OCI-LY1 (cell line): Measurements from ENCODE around the gene BPIFB6.

Experiments used
- H2AFZ ChIP-seq: fragments of 200-600 bp; sonication (generic), shearing (Covaris generic); 2 replicates; pipeline ENCODE4 v1.6.0; 2014; ENCODE audit warnings: antibody characterized with exemption, mild to moderate bottlenecking, low read length
- H3F3A ChIP-seq: fragments of 200-600 bp; sonication (generic), shearing (Covaris generic); 2 replicates; pipeline ENCODE4 v1.6.0; 2014; ENCODE audit warnings: mild to moderate bottlenecking, antibody characterized with exemption, low read length, moderate library complexity; ENCODE audit not compliant: insufficient read depth
- H3K27ac ChIP-seq: fragments of 200-600 bp; sonication (generic); 2 replicates; pipeline ENCODE4 v1.5.1; 2014; ENCODE audit warnings: low read length, mixed run types, mild to moderate bottlenecking, low read depth; ENCODE audit not compliant: poor library complexity, severe bottlenecking
- H3K27me3 ChIP-seq: fragments of 200-600 bp; sonication (generic); 2 replicates; pipeline ENCODE4 v1.6.0; 2014; ENCODE audit warnings: antibody characterized with exemption, mild to moderate bottlenecking, low read length, moderate library complexity; ENCODE audit not compliant: insufficient read depth
- H3K36me3 ChIP-seq: fragments of 200-600 bp; sonication (generic); 2 replicates; pipeline ENCODE4 v1.6.1; 2014; ENCODE audit warnings: mild to moderate bottlenecking, antibody characterized with exemption, low read length, moderate library complexity, mixed read lengths; ENCODE audit not compliant: insufficient read depth
- H3K4me1 ChIP-seq: fragments of 200-600 bp; sonication (generic); 2 replicates; pipeline ENCODE4 v1.5.1; 2014; ENCODE audit warnings: mild to moderate bottlenecking, low read length, moderate library complexity; ENCODE audit not compliant: insufficient read depth, severe bottlenecking
- H3K4me2 ChIP-seq: fragments of 200-600 bp; sonication (generic), shearing (Covaris generic); 2 replicates; pipeline ENCODE4 v1.6.1; 2014; ENCODE audit warnings: low read length
- H3K4me3 ChIP-seq: fragments of 200-600 bp; sonication (generic); 2 replicates; pipeline ENCODE4 v1.5.1; 2014; ENCODE audit warnings: low read length, low read depth, mild to moderate bottlenecking, mixed read lengths; ENCODE audit not compliant: poor library complexity, severe bottlenecking
- H3K79me2 ChIP-seq: fragments of 200-600 bp; shearing (Covaris generic); 2 replicates; pipeline ENCODE4 v1.6.1; 2016; ENCODE audit warnings: mixed run types, low read length, mixed read lengths; ENCODE audit not compliant: insufficient read depth
- H3K9ac ChIP-seq: fragments of 200-600 bp; sonication (generic), shearing (Covaris generic); 2 replicates; pipeline ENCODE4 v1.6.1; 2014; ENCODE audit warnings: mild to moderate bottlenecking, low read length, mixed read lengths
- H3K9me2 ChIP-seq: fragments of 200-600 bp; sonication (generic), shearing (Covaris generic); 2 replicates; pipeline ENCODE4 v1.6.1; 2014; ENCODE audit warnings: low read depth, mild to moderate bottlenecking, low read length, mixed read lengths
- H3K9me3 ChIP-seq: fragments of 200-600 bp; shearing (Covaris generic); 2 replicates; pipeline ENCODE4 v1.6.1; 2014; ENCODE audit warnings: low read length, mixed read lengths
- H4K20me1 ChIP-seq: fragments of 200-600 bp; sonication (generic), shearing (Covaris generic); 2 replicates; pipeline ENCODE4 v1.6.0; 2016; ENCODE audit warnings: mild to moderate bottlenecking, low read length; ENCODE audit not compliant: insufficient read depth
- EZH2 ChIP-seq: fragments of 200-600 bp; sonication (generic), shearing (Covaris generic); IDR thresholded peaks from 2 replicates; pipeline ENCODE4 v1.8.0; 2017; ENCODE audit warnings: borderline replicate concordance, mixed run types, mild to moderate bottlenecking, antibody characterized with exemption, low read length, moderate library complexity, mixed read lengths
- TF ChIP-seq, protein P1 (sequence below): fragments of 200-600 bp; sonication (generic), shearing (Covaris generic); IDR thresholded peaks from 2 replicates; pipeline ENCODE4 v1.5.1; 2017; ENCODE audit warnings: mild to moderate bottlenecking, antibody characterized with exemption, low read length, moderate library complexity, mixed read lengths

Gene BPIFB6

GRCh38 chr20:33062825-33063149 is 31.3 kb downstream of the BPIFB6 start:
- no peak overlapping the region for H2AFZ ChIP-seq
- H3K27me3 ChIP-seq, result 0 out of 2 replicates have a peak, but pooled peaks cover 5% of the 10 kb centered on the region
- no peak overlapping the region for H3K9ac ChIP-seq
- TF ChIP-seq, protein P1, sequence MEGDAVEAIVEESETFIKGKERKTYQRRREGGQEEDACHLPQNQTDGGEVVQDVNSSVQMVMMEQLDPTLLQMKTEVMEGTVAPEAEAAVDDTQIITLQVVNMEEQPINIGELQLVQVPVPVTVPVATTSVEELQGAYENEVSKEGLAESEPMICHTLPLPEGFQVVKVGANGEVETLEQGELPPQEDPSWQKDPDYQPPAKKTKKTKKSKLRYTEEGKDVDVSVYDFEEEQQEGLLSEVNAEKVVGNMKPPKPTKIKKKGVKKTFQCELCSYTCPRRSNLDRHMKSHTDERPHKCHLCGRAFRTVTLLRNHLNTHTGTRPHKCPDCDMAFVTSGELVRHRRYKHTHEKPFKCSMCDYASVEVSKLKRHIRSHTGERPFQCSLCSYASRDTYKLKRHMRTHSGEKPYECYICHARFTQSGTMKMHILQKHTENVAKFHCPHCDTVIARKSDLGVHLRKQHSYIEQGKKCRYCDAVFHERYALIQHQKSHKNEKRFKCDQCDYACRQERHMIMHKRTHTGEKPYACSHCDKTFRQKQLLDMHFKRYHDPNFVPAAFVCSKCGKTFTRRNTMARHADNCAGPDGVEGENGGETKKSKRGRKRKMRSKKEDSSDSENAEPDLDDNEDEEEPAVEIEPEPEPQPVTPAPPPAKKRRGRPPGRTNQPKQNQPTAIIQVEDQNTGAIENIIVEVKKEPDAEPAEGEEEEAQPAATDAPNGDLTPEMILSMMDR, result no peak
- TF ChIP-seq EZH2, result no peak
- H4K20me1 ChIP-seq, result no peaks in the 10 kb centered on the region
- no peaks in the 10 kb centered on the region for H3K4me1 ChIP-seq
- no peak overlapping the region for H3K27ac ChIP-seq
- H3F3A ChIP-seq, result no peaks in the 10 kb centered on the region
- H3K4me3 ChIP-seq, result no peak overlapping the region
- H3K4me2 ChIP-seq, result no peak overlapping the region
- no peaks in the 10 kb centered on the region for H3K9me3 ChIP-seq
- no peaks in the 10 kb centered on the region for H3K79me2 ChIP-seq
- no peaks in the 10 kb centered on the region for H3K36me3 ChIP-seq
- H3K9me2 ChIP-seq, result no peaks in the 10 kb centered on the region

GRCh38 chr20:33063271-33063670 is 31.8 kb downstream of the BPIFB6 start:
- Histone ChIP-seq H3F3A (no peaks in the 10 kb centered on the region), H3K9me3 (no peaks in the 10 kb centered on the region), H3K27me3 (0 out of 2 replicates have a peak, but pooled peaks cover 5% of the 10 kb centered on the region), H2AFZ (no peak overlapping the region), H3K79me2 (no peaks in the 10 kb centered on the region), H3K27ac (no peak overlapping the region), H3K4me1 (no peaks in the 10 kb centered on the region), H3K36me3 (no peaks in the 10 kb centered on the region), H3K4me3 (no peak overlapping the region), H3K9me2 (no peaks in the 10 kb centered on the region), H3K9ac (no peak overlapping the region), H4K20me1 (no peaks in the 10 kb centered on the region), H3K4me2 (no peak overlapping the region)
- TF ChIP-seq EZH2, result no peak
- TF ChIP-seq, protein P1, result no peak

DNA sequence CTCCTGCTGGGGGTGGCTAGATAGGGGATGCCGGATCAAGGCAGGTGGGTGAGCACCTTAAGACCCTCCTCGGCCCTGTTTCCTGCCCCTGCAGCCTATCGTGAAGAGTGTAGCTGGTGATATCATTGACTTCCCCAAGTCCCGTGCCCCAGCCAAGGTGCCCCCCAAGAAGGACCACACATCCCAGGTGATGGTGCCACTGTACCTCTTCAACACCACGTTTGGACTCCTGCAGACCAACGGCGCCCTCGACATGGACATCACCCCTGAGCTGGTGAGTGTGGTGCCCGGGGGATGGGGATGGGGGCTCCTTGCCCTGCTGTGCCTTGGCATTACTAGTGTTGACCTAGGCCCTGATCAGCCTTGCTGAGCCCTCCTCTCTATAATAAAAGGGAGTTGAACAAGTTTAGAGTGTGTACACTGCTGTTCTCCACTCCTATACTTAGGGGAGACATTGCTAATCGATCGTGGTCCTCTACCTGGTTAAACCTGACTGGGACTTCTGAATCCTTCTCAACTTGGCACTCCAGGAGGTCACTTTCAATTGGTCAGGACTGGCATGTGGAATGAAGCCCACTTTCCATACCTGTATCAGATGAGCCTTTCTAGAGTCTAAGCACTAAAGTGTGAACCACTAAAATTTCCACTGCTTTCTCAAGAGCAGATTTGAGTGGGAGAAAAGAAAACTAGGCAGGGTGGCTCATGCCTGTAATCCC is 33.3 kb downstream of the BPIFB6 start:
- Histone ChIP-seq H3K9me3 (no peaks in the 10 kb centered on the region), H4K20me1 (no peaks in the 10 kb centered on the region), H2AFZ (no peak overlapping the region), H3K27ac (no peak overlapping the region), H3K4me3 (no peak overlapping the region), H3K27me3 (0 out of 2 replicates have a peak, but pooled peaks cover 5% of the 10 kb centered on the region), H3K79me2 (no peaks in the 10 kb centered on the region), H3K9me2 (no peaks in the 10 kb centered on the region), H3F3A (no peaks in the 10 kb centered on the region), H3K36me3 (no peaks in the 10 kb centered on the region), H3K9ac (no peak overlapping the region), H3K4me2 (no peak overlapping the region), H3K4me1 (no peaks in the 10 kb centered on the region)
- TF ChIP-seq EZH2, result no peak

DNA sequence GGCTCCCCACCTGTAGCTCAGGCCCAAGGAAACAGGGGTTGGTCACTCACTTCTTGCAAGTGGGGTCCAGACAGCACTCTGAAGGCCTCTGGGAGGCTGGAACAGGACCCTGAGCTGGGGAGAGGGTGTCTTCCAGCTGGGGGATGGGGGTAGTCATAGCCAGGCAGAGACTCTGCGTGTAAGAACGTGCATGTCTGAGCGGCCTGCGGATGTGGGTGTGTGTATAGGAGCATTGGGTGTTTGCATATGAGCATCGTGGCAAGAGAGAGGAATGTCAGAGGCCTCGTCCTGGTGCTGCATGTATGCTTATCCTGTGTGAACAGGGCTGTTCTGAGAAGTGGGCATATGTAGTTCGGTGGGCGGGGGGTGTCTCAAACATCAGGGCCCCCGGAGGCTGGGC is 34.3 kb downstream of the BPIFB6 start:
- Histone ChIP-seq H3K27ac (no peak overlapping the region), H3K4me3 (no peak overlapping the region), H3K9ac (no peak overlapping the region), H3F3A (no peaks in the 10 kb centered on the region), H3K9me3 (no peaks in the 10 kb centered on the region), H3K9me2 (no peaks in the 10 kb centered on the region), H3K79me2 (no peaks in the 10 kb centered on the region), H3K36me3 (no peaks in the 10 kb centered on the region), H2AFZ (no peak overlapping the region), H3K4me1 (no peaks in the 10 kb centered on the region), H4K20me1 (no peaks in the 10 kb centered on the region), H3K4me2 (no peak overlapping the region), H3K27me3 (0 out of 2 replicates have a peak, but pooled peaks cover 5% of the 10 kb centered on the region)
- TF ChIP-seq EZH2, result no peak
- TF ChIP-seq, protein P1, result no peak
